Measurements from ENCODE around the gene CSNK1G3. TPM values are rescaled to one million over a fixed set of nuclear protein-coding genes. Genes with fewer than 3 reads are reported as not detected.
A peak's percentile ranks its signal among the peaks of the same experiment; 100 is the strongest.

Gene CSNK1G3
- total RNA-seq, 1 donor from 2014 or later: 17.2 TPM

DNA sequence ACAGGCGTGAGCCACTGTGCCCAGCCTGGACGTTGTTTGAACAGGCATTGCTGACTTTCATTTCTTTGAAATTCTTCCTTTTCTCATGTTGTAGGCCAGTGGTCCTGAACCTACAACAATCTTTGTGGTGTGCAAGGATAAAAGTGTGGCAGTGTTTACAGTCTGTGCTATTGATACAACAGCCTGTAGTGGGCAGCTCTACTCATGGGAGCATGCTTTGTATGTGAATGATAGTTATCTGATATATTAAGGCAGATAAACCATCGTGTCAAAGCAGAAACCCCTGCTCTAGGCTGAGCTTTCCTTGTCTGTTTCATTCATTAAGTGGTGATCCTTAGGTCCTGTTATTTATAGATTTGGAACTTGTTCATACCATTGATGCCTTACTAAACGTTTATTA lies 42.6 kb downstream of the CSNK1G3 start:
- DNase-seq (ENCODE audit: low spot score) (no peak), ATAC-seq (no peak)

DNA sequence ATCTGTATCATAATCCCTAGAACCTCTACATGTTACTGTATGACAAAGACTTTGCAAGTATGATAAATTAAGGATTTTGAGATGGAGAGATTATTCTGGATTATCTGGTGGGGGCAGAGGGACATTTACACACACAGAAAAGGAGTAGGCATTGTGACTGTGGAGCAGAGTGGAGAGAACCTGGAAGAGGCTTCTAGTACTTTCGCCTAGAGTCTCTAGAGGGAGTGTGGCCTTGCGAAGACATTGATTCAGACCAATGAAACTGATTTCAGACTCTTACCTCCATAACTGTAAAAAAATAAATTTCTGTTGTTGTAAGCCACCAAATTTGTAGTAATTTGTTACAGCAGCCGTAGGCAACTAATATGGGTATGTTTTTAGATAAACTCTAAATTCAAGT lies 45.9 kb downstream of the CSNK1G3 start:
- ATAC-seq (no peak), DNase-seq (ENCODE audit: low spot score) (no peak)

GRCh38 chr5:123558762-123559433 lies 46.9 kb downstream of the CSNK1G3 start:
- ATAC-seq: no peak
- no peak for DNase-seq (ENCODE audit: low spot score)

DNA sequence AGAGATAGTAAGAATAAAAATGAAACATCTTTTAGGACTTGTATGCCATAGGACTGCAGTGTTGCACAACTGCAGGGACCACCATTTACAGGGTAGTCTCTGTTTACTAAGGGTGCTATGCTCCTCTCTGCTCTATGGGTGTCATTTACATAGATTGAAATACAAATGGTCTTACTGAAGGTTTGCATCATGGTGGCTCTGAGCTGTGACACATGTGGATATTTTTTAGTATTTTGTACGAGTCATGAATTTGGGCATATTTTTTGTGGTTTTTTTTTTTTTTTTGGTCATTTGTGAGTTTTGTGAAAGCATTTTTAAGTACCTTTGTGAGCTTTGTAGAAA lies 47.4 kb downstream of the CSNK1G3 start:
- no peak for ATAC-seq

DNA sequence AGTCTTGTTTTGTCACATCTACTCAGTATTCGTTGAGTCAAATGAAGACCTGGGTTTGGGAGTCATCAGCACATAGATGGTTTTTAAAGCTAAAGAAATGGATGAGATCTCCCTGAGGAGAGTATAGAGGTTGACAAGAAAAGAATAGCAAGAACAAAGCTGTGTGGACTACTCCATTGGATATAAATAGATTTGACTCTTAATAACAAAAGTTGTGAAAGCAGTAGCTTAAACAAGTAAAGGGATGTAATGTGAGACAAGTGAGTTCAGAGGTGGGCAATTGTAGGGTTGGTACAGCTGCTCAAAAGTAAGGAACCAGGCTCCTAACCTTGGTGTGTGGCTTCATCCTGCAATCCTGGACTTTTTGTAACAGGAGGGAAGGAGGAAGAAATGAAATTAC lies 49.3 kb downstream of the CSNK1G3 start:
- DNase-seq (ENCODE audit: low spot score) (no peak), ATAC-seq (no peak)

More for the DNA sequence above, 47.4 kb downstream of the CSNK1G3 start:
- DNase-seq (ENCODE audit: low spot score): no peak

GRCh38 chr5:123571927-123572326 lies 60.0 kb downstream of the CSNK1G3 start:
- DNase-seq (ENCODE audit: low spot score) (no peak), ATAC-seq (no peak)

DNA sequence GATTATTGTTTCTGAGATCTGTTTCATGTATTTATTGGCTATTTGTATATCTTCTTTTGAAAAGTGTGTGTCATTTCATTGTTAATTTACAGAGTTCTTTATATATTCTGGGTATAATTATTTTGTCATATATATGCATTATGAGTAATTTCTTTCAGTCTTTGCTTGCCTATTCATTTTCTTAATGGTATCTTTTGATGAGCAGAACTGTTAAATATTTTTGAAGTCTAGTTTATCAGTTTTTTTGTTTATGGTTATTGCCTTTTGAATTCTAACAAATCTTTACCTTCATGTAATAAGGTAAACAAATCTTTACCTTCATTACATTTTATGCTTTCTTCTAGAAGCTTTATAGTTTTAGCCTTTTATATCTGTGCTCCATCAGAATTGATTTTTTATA lies 66.4 kb downstream of the CSNK1G3 start:
- ATAC-seq: no peak
- no peak for DNase-seq (ENCODE audit: low spot score)

- no peak for DNase-seq (ENCODE audit: low spot score)
- ATAC-seq: no peak
Observed at GRCh38 chr5:123579410-123579809, 67.4 kb downstream of the CSNK1G3 start.

- DNase-seq (ENCODE audit: low spot score): no peak
- no peak for ATAC-seq
Observed at GRCh38 chr5:123582550-123583285, 70.7 kb downstream of the CSNK1G3 start.

DNA sequence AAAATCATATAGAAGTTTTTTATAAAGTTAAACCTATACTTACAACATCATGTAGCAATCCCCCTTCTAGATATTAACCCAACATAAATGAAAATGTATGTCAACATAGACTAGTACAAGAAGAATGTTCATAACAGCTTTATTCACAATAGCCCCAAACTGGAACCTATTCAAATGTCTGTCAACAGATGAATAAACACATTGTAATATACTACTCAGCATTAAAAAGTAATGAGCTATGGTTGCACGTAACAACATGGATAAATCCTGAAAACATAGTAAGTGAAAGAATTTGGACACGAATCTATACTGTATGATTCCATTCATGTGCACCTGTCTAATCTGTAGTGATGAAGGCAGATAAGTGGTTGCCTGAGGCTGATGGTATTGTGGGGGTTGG lies 73.9 kb downstream of the CSNK1G3 start:
- DNase-seq (ENCODE audit: low spot score) (no peak), ATAC-seq (no peak)

DNA sequence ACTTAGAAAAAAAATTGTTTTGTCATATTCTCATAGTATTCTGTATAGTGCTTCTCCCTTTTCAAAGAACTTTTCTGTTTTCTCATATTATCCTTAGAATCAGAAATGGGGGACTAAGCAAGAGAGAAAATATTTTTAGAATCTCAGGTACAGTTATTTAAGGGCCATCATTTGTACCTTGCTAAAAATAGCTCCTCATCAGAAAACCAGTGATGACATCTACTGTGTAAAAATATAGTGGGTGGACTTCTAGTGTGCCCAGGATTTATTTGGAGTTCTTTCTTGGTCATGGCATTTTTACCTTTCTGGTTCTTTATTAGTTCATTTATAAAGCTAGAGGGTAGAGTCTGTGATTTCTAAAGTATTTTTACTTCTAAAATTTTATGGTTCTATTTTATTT lies 82.5 kb downstream of the CSNK1G3 start:
- no peak for DNase-seq (ENCODE audit: low spot score)
- no peak for ATAC-seq

DNA sequence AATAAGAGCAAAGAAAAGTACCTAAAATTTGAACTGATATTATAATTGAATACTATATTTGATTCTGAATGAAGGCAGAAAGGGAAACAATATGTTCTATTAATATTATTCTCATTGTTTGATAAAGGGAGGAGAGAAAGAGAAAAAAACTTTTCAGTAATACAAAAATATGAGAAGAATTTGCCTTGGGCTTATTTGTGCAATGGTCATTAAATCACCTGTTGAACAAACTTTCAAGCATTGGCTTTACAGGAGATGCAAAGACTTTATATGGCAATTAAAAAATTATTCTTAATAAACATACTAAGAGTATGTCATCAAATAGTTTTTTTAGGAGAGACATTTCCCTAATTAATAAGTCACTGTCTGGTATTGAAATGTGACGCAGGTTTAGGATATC lies 85.0 kb downstream of the CSNK1G3 start:
- no peak for DNase-seq (ENCODE audit: low spot score)
- ATAC-seq: no peak

- DNase-seq (ENCODE audit: low spot score) (no peak), ATAC-seq (no peak)
Observed at GRCh38 chr5:123598028-123598689, 86.2 kb downstream of the CSNK1G3 start.

GRCh38 chr5:123599171-123599570 lies 87.2 kb downstream of the CSNK1G3 start:
- ATAC-seq (no peak), DNase-seq (ENCODE audit: low spot score) (no peak)

GRCh38 chr5:123601610-123602009 lies 89.6 kb downstream of the CSNK1G3 start:
- ATAC-seq (no peak), DNase-seq (ENCODE audit: low spot score) (no peak)

DNA sequence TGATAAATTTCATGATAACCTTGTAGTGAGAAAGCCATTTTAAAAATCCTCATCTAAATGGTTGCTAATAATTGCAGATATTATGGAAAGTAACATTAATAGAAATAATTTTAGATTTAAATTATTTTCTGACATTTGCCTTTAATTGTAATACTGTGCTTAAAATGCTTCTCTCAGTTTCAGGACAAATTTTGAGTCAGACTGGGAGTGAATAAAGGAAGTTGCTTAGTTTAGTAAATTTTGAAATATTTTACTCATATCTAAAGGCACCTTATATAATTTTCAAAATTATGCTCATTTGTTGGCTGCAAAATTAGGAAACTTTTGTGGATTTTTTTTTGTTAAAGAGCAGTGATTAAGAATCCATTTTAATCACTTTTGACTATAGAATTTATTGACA lies 93.8 kb downstream of the CSNK1G3 start:
- DNase-seq (ENCODE audit: low spot score): no peak
- no peak for ATAC-seq

DNA sequence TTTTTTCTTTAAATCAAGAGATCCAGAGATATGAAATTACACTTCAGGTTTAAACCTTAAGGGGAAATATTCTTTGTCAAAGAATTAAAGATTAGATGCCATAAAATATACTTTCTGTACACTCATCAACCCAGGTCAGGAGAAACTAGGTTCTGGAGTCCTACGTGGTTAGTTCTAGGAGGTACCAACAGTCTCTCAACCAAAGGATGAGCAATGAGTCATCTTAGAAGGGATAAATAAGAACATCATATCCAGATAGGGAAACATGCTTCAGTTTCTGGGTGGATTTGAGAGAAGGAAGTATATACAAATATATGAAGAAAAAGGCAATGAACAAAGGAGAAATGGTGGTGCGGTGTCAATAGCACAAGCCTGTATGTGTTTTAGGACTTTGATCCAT lies 98.2 kb downstream of the CSNK1G3 start:
- no peak for DNase-seq (ENCODE audit: low spot score)
- ATAC-seq: no peak

GRCh38 chr5:123610665-123611405 lies 98.9 kb downstream of the CSNK1G3 start:
- ATAC-seq (peak; percentile 91), DNase-seq (ENCODE audit: low spot score) (no peak)

- DNase-seq (ENCODE audit: low spot score) (no peak), ATAC-seq (no peak)
Observed at GRCh38 chr5:123611406-123611709, 99.4 kb downstream of the CSNK1G3 start.

GRCh38 chr5:123617561-123617960 lies 105.6 kb downstream of the CSNK1G3 start:
- DNase-seq (ENCODE audit: low spot score) (no peak), ATAC-seq (no peak)

GRCh38 chr5:123626051-123626450 lies 114.1 kb downstream of the CSNK1G3 start:
- DNase-seq (ENCODE audit: low spot score) (no peak), ATAC-seq (no peak)

All from left lobe of liver (tissue), 2 donors.